T1000 (cell line): Measurements from ENCODE around the gene DCLK3.

Source experiments
- DNase-seq: peaks from one replicate; lab custom pipeline; 2025; ENCODE audit warnings: mixed read lengths; lab: John Stamatoyannopoulos, UW

The DCLK3 gene, protein sequence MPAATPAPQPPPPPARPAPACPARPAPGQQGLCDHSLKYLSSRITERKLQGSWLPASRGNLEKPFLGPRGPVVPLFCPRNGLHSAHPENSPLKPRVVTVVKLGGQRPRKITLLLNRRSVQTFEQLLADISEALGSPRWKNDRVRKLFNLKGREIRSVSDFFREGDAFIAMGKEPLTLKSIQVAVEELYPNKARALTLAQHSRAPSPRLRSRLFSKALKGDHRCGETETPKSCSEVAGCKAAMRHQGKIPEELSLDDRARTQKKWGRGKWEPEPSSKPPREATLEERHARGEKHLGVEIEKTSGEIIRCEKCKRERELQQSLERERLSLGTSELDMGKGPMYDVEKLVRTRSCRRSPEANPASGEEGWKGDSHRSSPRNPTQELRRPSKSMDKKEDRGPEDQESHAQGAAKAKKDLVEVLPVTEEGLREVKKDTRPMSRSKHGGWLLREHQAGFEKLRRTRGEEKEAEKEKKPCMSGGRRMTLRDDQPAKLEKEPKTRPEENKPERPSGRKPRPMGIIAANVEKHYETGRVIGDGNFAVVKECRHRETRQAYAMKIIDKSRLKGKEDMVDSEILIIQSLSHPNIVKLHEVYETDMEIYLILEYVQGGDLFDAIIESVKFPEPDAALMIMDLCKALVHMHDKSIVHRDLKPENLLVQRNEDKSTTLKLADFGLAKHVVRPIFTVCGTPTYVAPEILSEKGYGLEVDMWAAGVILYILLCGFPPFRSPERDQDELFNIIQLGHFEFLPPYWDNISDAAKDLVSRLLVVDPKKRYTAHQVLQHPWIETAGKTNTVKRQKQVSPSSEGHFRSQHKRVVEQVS

GRCh38 chr3:36763850-36764703 is at the start of gene DCLK3:
Gene DCLK3 (minus strand): TSS chr3:36764553. CDS start chr3:36764263, 290 bp downstream.
- DNase-seq: no peak

GRCh38 chr3:36813305-36813704 is 49.0 kb upstream of the DCLK3 start:
- no peak for DNase-seq

DNA sequence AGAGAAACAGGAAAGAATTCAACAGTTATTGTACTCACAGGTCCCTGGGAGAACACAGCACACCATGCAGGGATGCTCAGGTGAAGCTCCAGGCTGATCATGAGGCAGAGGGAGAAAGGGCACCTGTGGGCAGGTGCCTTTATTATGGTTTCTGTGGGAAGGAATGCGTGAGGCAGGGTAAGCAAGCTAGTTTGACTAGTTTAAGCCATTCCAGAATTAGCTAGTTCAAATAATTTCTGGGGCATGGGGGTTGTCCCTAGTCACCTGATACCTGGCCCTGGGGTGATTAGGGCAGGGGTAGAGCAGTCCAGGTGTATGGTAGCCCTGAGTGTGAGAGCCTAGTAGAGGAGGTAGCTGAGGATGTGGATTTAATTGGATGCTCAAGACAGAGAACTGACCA is 47.9 kb upstream of the DCLK3 start:
- DNase-seq: no peak

- DNase-seq: no peak
Observed at GRCh38 chr3:36811768-36812167, 47.4 kb upstream of the DCLK3 start.

GRCh38 chr3:36804295-36805055 is 40.1 kb upstream of the DCLK3 start:
- no peak for DNase-seq

DNA sequence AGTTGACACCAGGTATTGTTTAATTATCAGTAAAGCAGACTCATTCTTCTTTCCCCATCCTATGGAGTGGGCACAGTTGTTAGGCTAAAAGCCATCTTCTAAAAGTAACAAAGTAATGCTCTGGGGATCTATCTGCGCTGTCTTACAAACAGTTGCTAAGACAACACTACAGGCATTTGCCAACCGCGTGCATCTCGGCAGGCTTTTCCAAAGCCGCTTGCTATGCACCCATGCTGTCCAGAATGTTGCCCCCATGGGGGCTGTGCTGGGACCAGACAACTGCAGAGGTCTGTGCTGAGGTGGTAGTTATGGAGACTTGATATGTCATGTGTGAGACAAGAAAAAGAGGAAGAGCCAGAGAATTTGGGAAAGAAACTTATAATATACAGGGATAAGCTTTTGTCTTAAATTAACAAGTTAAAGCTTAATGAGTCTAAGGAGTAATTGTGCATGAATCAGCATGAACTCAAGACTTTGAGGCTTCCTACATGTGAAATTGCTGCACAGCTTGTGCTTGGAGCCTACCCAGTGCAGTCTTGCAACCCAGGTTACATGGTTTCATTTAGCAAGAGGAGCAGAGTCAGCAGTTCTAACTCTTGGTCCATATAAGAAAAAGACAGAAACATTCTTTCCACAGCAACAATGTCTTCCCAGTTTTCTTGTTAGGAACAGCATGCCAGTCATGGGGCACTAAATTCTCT is 38.9 kb upstream of the DCLK3 start:
- DNase-seq: no peak

DNA sequence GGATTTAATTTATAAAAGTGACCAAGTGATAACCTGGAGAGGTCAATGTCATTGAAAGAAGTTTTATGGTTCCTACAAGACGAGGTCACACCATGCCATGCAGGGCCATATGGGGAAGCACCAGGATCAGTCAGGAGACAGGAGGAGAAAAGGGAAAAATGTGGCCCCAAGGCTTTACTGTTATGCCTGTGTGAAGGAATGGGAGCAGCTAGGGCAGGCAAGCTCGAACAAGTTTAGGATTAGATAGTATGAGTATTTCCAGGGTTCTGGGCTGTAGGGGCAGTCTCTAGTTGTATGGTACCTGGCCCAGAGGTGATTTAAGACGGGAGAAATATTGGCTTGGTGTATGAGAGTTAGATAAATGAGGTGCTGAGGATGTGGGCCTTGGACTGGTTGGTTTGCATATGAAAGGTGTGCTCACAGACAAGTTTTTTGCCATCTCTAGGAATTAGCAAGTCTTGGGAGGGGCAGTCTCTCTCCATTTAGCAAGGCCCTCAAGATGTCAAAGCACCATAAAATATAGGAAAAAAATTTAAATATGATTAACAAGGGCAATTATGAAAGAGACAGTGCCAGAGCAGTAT is 36.3 kb upstream of the DCLK3 start:
- no peak for DNase-seq

- no peak for DNase-seq
Observed at GRCh38 chr3:36796881-36797280, 32.5 kb upstream of the DCLK3 start.

GRCh38 chr3:36796161-36796560 is 31.8 kb upstream of the DCLK3 start:
- DNase-seq: no peak

- DNase-seq: no peak
Observed at GRCh38 chr3:36795622-36796021, 31.3 kb upstream of the DCLK3 start.

GRCh38 chr3:36792342-36792741 is 28.0 kb upstream of the DCLK3 start:
- no peak for DNase-seq

DNA sequence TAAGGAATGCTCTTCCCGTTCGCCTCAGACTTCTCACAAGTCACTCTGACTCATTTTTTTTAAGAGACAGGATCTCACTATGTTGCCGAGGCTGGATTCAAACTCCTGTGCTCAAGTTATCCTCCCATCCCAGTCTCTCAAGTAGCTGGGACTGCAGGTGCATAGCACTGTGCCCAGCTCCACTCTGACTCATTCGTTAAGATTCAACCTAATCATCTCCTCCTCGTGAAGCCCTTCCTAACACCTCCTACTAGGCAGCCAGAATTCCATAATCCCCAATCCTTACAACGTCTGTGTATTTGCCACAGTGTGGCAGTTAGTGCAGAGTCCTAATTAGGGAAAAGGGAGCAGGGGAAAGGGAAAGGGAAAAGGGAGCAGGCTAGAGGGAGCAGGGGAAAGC is 26.4 kb upstream of the DCLK3 start:
- DNase-seq: no peak

GRCh38 chr3:36786921-36787890 is 22.9 kb upstream of the DCLK3 start:
- DNase-seq: no peak

DNA sequence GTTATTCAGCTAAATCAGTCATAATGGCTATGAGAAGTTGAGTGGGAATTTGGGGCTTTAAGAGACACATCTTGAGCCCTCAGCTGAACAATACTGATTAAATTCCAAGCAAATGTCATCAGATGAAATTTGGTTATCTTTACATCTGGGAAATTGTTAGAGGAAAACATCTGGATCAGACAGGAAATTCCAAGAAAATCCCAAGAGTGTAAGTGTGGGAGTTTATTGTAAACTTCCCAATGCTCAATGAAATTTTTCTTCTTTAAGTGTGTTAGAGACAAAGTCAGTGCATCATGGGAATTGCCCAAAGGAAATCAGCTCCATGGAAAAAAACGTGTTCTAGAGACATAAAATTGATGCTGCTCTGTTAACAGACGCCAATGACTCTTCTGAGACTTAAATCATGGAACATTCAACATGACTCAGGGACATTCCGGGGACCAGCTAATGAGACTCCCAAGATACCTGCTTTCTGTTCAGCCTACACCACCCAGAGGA is 19.8 kb upstream of the DCLK3 start:
- DNase-seq: no peak

DNA sequence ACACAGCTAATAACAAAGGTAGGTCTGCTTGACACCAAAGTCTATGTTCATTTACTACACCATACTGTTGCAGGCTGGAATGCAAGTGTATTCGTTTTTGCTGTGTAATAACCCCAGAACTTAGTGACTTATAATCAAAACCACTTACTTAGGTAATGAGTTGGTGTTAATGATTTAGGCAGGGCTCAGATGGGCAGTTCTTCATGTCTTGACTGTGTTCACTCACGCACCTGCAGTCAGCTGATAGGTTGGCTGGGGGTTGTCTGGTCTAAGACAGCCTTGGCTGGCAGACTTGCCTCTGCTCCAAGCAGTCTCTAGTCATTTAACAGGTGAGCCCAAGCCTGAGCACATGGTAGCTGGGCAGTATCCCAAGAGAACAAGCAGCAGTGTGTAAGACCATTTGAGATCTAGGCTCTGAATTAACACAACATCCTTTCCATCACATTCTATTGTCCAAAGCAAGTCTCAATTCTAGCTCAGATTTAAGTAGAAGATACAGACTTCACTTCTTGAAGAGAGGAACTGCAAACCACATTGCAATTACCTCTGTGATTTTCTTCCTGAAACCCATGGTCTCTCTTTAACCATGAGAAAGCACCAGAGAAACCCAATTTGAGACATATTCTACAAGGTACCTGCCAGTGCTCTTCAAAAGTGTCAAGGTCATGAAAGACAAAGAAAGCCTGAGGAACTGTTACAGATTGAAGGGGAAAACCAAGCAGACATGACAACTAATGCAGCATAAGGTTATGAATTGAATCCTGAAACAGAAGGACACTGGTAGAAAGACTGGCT is 13.3 kb upstream of the DCLK3 start:
- DNase-seq: no peak

DNA sequence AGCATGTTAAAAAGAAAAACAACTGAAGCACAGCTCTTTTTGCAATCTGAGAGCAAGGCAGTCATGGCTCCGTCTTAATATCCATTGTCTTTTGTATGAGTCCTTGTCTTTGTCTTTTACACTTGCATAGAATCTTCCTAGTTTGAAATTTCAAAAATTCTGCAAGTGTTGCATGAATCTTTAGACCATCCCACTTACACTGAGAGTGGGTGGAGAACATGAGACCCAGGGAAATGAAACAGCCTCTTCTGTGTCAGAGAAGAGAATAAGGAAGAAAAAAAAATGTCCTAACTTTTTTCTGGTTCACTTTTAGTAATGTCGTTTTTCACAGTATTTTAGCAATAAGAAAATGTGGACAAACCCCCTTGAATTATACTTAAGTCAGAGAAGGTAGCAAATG is 12.1 kb upstream of the DCLK3 start:
- no peak for DNase-seq

- DNase-seq: no peak
Observed at GRCh38 chr3:36774052-36774451, 9.7 kb upstream of the DCLK3 start.

GRCh38 chr3:36771931-36772330 is 7.6 kb upstream of the DCLK3 start:
- no peak for DNase-seq
